Caco-2 (cell line): ENCODE measurements around the gene KCNAB1. TPM values are rescaled to one million over a fixed set of nuclear protein-coding genes. Genes with fewer than 3 reads are reported as not detected.

Experiments
- BruUV-seq: library from RNA; stranded (reverse); fragments of 400-500 nt; replicated peaks from 2 replicates; lab custom pipeline; 2021; lab: Mats Ljungman, UMichigan
- CTCF ChIA-PET: fragments of 300-600 bp; sonication (Branson Sonifier 250); formaldehyde crosslinking; loops from one replicate; lab custom pipeline; 2022; ENCODE audit warnings: antibody characterized with exemption; lab: Charles Lee
- POLR2A ChIA-PET: fragments of 300-600 bp; sonication (Branson Sonifier 250); formaldehyde crosslinking; loops from one replicate; lab custom pipeline; 2022; ENCODE audit warnings: antibody characterized with exemption; lab: Charles Lee
- DNase-seq, 2 experiments: peaks; one replicate each; pipeline versions ENCODE4 v3.0.0 to v3.0.0-alpha.2; 2020 to 2022
- H3K27me3 ChIP-seq: replicated peaks from 2 replicates; pipeline ENCODE4 v1.6.0; 2011; ENCODE audit warnings: low read length; ENCODE audit not compliant: control insufficient read depth, insufficient read depth
- H3K36me3 ChIP-seq: 2 replicates; pipeline ENCODE4 v1.5.1; 2011; ENCODE audit warnings: low read length; ENCODE audit not compliant: control insufficient read depth, insufficient read depth
- H3K4me1 ChIP-seq: fragments of 250-450 bp; sonication (Bioruptor Pico); 2 replicates; pipeline ENCODE4 v1.5.1; 2020; ENCODE audit warnings: mild to moderate bottlenecking
- H3K4me3 ChIP-seq: 2 replicates; pipeline ENCODE4 v1.5.1; 2011; ENCODE audit warnings: low read depth, mild to moderate bottlenecking, control low read depth, low read length
- H3K9me3 ChIP-seq: fragments of 250-450 bp; sonication (Bioruptor Pico); 2 replicates; pipeline ENCODE4 v1.5.1; 2020; ENCODE audit warnings: mild to moderate bottlenecking, moderate library complexity
- H3K27ac Mint-ChIP-seq: one replicate; pipeline ENCODE4 v1.8.0; 2022; ENCODE audit warnings: mixed read lengths; ENCODE audit not compliant: unreplicated experiment
- H3K27me3 Mint-ChIP-seq: one replicate; pipeline ENCODE4 v1.8.0; 2022; ENCODE audit warnings: mixed read lengths; ENCODE audit not compliant: insufficient read depth, unreplicated experiment
- H3K36me3 Mint-ChIP-seq: one replicate; pipeline ENCODE4 v1.8.0; 2022; ENCODE audit warnings: mild to moderate bottlenecking, mixed read lengths; ENCODE audit not compliant: insufficient read depth, unreplicated experiment
- H3K4me1 Mint-ChIP-seq: one replicate; pipeline ENCODE4 v1.8.0; 2022; ENCODE audit warnings: low read depth, mixed read lengths; ENCODE audit not compliant: unreplicated experiment
- H3K4me3 Mint-ChIP-seq: one replicate; pipeline ENCODE4 v1.8.0; 2022; ENCODE audit warnings: mild to moderate bottlenecking, moderate library complexity, mixed read lengths; ENCODE audit not compliant: unreplicated experiment
- H3K9me3 Mint-ChIP-seq: one replicate; pipeline ENCODE4 v1.8.0; 2022; ENCODE audit warnings: mixed read lengths; ENCODE audit not compliant: unreplicated experiment
- intact Hi-C: fragments of 100-400 bp; cut with micrococcal nuclease; formaldehyde crosslinking; loops from one replicate; pipeline ENCODE4 v1.10.0; 2022; ENCODE audit not compliant: unreplicated experiment
- total RNA-seq: library from RNA; stranded (reverse); gene quantifications from 2 replicates; pipeline ENCODE4 v1.2.3, GENCODE V29; 2022
- TF ChIP-seq, protein P1 (sequence below), 2 experiments: fragments of 200-600 bp in 1 of 2; IDR thresholded peaks; 1 replicate in 1 of 2; 2 replicates in 1 of 2; pipeline versions ENCODE4 v1.5.1 to v1.8.0; 2011 to 2022; ENCODE audit warnings: antibody characterized with exemption in 1 of 2, control low read depth in 1 of 2, inconsistent platforms in 1 of 2, low read depth in 1 of 2, low read length in 1 of 2, mild to moderate bottlenecking in 1 of 2, moderate library complexity in 1 of 2; ENCODE audit not compliant: insufficient read depth in 1 of 2, severe bottlenecking in 1 of 2, unreplicated experiment in 1 of 2

Gene KCNAB1
- total RNA-seq, 1 experiment from 2014 or later = 0.14 TPM

DNA sequence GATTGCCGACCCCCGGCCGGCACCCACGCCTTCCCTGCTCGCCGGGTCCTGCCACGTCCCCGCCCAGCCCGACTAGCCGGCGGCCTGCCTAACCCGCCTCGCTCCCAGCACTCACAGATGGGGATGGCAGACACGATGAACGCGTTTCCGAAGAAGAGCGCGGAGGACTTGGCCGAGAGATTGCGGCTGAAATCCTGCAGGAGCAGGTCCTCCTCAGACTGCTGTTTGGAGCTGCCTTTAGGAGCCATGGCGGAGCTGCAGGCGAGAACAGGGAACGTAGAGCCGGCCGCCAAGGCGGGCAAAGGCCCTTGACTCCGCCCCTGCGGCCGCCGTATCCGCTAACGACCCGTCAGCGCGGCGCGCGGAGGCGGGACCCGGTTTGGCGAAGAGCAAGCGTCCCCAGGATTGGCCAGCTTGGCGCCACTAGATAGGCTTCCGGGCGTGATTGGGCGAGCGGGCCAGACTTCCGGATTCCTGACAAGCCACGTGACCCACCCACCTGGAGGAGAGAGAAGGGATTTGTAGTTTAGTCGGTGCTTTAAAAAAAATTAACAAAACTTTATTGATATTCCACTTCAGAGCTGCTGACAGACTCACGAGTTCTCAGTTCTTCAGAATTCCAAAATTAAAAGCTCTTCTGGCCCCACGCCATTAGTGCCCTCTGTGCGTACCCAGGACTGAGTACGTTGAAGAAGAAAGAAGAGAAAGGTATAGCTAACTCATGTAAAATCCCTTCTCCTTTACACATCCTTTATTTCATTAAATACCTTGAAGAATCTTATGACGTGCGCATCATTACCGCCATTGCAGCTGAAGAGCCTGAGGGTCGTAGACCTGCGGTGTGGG lies 434.7 kb downstream of the KCNAB1 start, which contains the start of gene SSR3:
SSR3 (minus strand) TSS at position 276 of the 846 bp plus-strand sequence; CDS start at position 248, 28 bp downstream.
- no peaks in the 10 kb centered on the region for H3K9me3 Mint-ChIP-seq
- H3K36me3 Mint-ChIP-seq = peaks cover 43% of the 10 kb centered on the region
- Histone ChIP-seq H3K27me3 (no peaks in the 10 kb centered on the region), H3K9me3 (no peaks in the 10 kb centered on the region), H3K36me3 (no peaks in the 10 kb centered on the region; the same call in 1 of the 2 replicates), H3K4me3 (peak within 1 kb of the TSS; percentile 99), H3K4me1 (peaks cover 19% of the 10 kb centered on the region; the same call in 1 of the 2 replicates)
- intact Hi-C loops = loop anchor here (1.0 to 5.0 kb wide), 4 partner anchors 20 to 532 kb away; partner anchors contain the start of gene TIPARP
- ChIA-PET POLR2A (interaction anchor here (0.7 to 2.6 kb wide), 9 partner anchors 20 to 619 kb away, joined by 3 to 14 read pairs (median 5); partner anchors contain the start of genes CCNL1 and TIPARP), CTCF (interaction anchor here (0.6 to 3.0 kb wide), 8 partner anchors 14 to 584 kb away, joined by 3 to 10 read pairs (median 4); partner anchors contain the start of gene TIPARP)
- DNase-seq = peak; percentile 99
- peaks cover 22% of the 10 kb centered on the region for H3K4me1 Mint-ChIP-seq
- no TSS peak for BruUV-seq
- H3K4me3 Mint-ChIP-seq = peak within 1 kb of the TSS; percentile 88
- no peaks in the 10 kb centered on the region for H3K27me3 Mint-ChIP-seq
- peak within 1 kb of the TSS; percentile 81 for H3K27ac Mint-ChIP-seq
- TF ChIP-seq, protein P1, sequence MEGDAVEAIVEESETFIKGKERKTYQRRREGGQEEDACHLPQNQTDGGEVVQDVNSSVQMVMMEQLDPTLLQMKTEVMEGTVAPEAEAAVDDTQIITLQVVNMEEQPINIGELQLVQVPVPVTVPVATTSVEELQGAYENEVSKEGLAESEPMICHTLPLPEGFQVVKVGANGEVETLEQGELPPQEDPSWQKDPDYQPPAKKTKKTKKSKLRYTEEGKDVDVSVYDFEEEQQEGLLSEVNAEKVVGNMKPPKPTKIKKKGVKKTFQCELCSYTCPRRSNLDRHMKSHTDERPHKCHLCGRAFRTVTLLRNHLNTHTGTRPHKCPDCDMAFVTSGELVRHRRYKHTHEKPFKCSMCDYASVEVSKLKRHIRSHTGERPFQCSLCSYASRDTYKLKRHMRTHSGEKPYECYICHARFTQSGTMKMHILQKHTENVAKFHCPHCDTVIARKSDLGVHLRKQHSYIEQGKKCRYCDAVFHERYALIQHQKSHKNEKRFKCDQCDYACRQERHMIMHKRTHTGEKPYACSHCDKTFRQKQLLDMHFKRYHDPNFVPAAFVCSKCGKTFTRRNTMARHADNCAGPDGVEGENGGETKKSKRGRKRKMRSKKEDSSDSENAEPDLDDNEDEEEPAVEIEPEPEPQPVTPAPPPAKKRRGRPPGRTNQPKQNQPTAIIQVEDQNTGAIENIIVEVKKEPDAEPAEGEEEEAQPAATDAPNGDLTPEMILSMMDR (IDR thresholded peaks at IDR 0.05; ENCODE audit: insufficient read depth in 1 of 2, low read depth in 1 of 2, low read length in 1 of 2, severe bottlenecking in 1 of 2, unreplicated experiment in 1 of 2) = no peak

DNA sequence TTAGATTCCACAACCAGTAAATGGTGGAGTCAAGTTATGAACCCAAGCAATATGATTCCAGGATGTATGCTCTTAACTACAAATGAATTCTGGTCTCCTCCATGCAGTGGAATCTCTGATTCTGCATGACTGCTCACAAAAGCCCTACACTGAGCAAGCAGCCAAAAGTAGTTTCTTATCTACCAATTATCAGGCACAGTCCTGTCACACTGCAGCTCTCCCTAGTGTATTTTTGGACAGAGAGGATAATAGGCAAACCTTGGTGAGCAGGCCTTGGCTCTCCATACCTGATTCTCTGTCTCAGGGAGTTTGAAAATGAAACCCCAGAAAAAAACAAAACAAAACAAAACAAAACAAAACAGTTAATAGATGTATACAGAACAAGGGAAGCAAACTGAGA lies 438.0 kb downstream of the KCNAB1 start:
- Mint-ChIP-seq H3K27ac (no peak overlapping the region), H3K4me1 (peaks cover 12% of the 10 kb centered on the region), H3K27me3 (no peaks in the 10 kb centered on the region), H3K4me3 (no peak overlapping the region), H3K36me3 (peaks cover 10% of the 10 kb centered on the region), H3K9me3 (no peaks in the 10 kb centered on the region)
- CTCF ChIA-PET = no interaction called here
- H3K27me3 ChIP-seq = no peaks in the 10 kb centered on the region
- BruUV-seq = no TSS peak
- POLR2A ChIA-PET = no interaction called here
- H3K4me1 ChIP-seq = peaks cover 11% of the 10 kb centered on the region; the same call in 1 of the 2 replicates
- no peak for DNase-seq
- no peaks in the 10 kb centered on the region for H3K9me3 ChIP-seq
- H3K4me3 ChIP-seq = no peak overlapping the region
- TF ChIP-seq, protein P1 (IDR thresholded peaks at IDR 0.05; ENCODE audit: insufficient read depth in 1 of 2, low read depth in 1 of 2, low read length in 1 of 2, severe bottlenecking in 1 of 2, unreplicated experiment in 1 of 2) = no peak
- H3K36me3 ChIP-seq = no peaks in the 10 kb centered on the region
- intact Hi-C loops = loop anchor here (5.0 kb wide), 1 partner anchor 529 kb away; no protein-coding TSS in a partner anchor

DNA sequence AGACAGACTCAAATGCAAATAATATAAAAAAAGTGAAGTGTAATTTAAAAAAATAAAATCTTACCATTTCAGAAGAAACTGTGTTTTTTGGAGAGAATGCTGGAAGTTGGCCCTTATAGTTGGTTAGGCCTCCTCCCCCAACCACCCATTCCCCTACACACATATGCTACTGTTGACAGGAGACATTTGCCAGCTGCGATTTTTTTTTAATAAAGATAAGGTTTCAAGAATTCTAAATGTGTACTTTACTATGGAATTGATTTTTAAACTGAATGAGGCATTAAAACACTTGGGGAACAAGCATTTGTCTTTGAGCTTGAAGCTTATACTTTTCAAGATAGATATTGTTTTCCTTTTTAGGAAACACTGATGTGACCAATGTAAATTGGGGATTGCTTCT lies 438.9 kb downstream of the KCNAB1 start:
- no TSS peak for BruUV-seq
- intact Hi-C loops = loop anchor here (5.0 kb wide), 1 partner anchor 528 kb away; no protein-coding TSS in a partner anchor
- H3K27ac Mint-ChIP-seq = no peak overlapping the region

More for the DNA sequence above, 438.9 kb downstream of the KCNAB1 start:
- no peak overlapping the region for H3K4me3 ChIP-seq
- no peaks in the 10 kb centered on the region for H3K9me3 Mint-ChIP-seq
- POLR2A ChIA-PET = no interaction called here
- CTCF ChIA-PET = no interaction called here
- peaks cover 7% of the 10 kb centered on the region; the same call in 1 of the 2 replicates for H3K4me1 ChIP-seq
- H3K27me3 Mint-ChIP-seq = no peaks in the 10 kb centered on the region
- no peak for DNase-seq
- TF ChIP-seq, protein P1 (IDR thresholded peaks at IDR 0.05; ENCODE audit: insufficient read depth in 1 of 2, low read depth in 1 of 2, low read length in 1 of 2, severe bottlenecking in 1 of 2, unreplicated experiment in 1 of 2) = no peak
- H3K9me3 ChIP-seq = no peaks in the 10 kb centered on the region
- peaks cover 17% of the 10 kb centered on the region for H3K4me1 Mint-ChIP-seq
- H3K4me3 Mint-ChIP-seq = no peak overlapping the region
- no peaks in the 10 kb centered on the region for H3K36me3 ChIP-seq
- H3K36me3 Mint-ChIP-seq = peaks cover 10% of the 10 kb centered on the region
- no peaks in the 10 kb centered on the region for H3K27me3 ChIP-seq
